Loucy (cell line): ENCODE results near the gene AHRR.

Source experiments
- H2AFZ ChIP-seq: fragments of 200-600 bp; sonication (generic); 2 replicates; pipeline ENCODE4 v1.6.0; 2016; ENCODE audit warnings: antibody characterized with exemption, mild to moderate bottlenecking, low read length, moderate library complexity
- H3F3A ChIP-seq: fragments of 200-600 bp; 2 replicates; pipeline ENCODE4 v1.6.0; 2016; ENCODE audit warnings: antibody characterized with exemption, low read depth, mild to moderate bottlenecking
- H3K27me3 ChIP-seq: fragments of 200-600 bp; sonication (generic); 2 replicates; pipeline ENCODE4 v1.6.1; 2014; ENCODE audit warnings: low read length, mild to moderate bottlenecking; ENCODE audit not compliant: insufficient read depth, poor library complexity, severe bottlenecking
- H3K36me3 ChIP-seq: fragments of 200-600 bp; sonication (generic); 2 replicates; pipeline ENCODE4 v1.6.1; 2016; ENCODE audit warnings: low read length; ENCODE audit not compliant: insufficient read depth
- H3K4me1 ChIP-seq: fragments of 200-600 bp; sonication (generic); 2 replicates; pipeline ENCODE4 v1.5.1; 2014; ENCODE audit warnings: low read length, mild to moderate bottlenecking; ENCODE audit not compliant: insufficient read depth, poor library complexity, severe bottlenecking
- H3K4me2 ChIP-seq: fragments of 200-600 bp; sonication (generic); 2 replicates; pipeline ENCODE4 v1.6.0; 2014; ENCODE audit warnings: antibody characterized with exemption, low read length, low read depth, mild to moderate bottlenecking; ENCODE audit not compliant: poor library complexity, severe bottlenecking
- H3K4me3 ChIP-seq: fragments of 200-600 bp; sonication (generic); 2 replicates; pipeline ENCODE4 v1.5.1; 2014; ENCODE audit warnings: low read length, mild to moderate bottlenecking, mixed read lengths; ENCODE audit not compliant: poor library complexity, severe bottlenecking
- H3K79me2 ChIP-seq: fragments of 200-600 bp; sonication (generic); 2 replicates; pipeline ENCODE4 v1.6.1; 2014; ENCODE audit warnings: low read length; ENCODE audit not compliant: insufficient read depth
- H3K9ac ChIP-seq: fragments of 200-600 bp; sonication (generic); 2 replicates; pipeline ENCODE4 v1.6.0; 2014; ENCODE audit warnings: mild to moderate bottlenecking, low read depth, low read length, moderate library complexity; ENCODE audit not compliant: poor library complexity, severe bottlenecking
- H3K9me2 ChIP-seq: fragments of 200-600 bp; sonication (generic); replicated peaks from 2 replicates; pipeline ENCODE4 v1.6.1; 2016; ENCODE audit warnings: low read depth, low read length, mixed read lengths
- H3K9me3 ChIP-seq: fragments of 200-600 bp; sonication (generic); 2 replicates; pipeline ENCODE4 v1.6.1; 2014; ENCODE audit warnings: mild to moderate bottlenecking, antibody characterized with exemption, low read length, low read depth; ENCODE audit not compliant: insufficient read depth
- H4K20me1 ChIP-seq: fragments of 200-600 bp; sonication (generic); 2 replicates; pipeline ENCODE4 v1.6.0; 2014; ENCODE audit warnings: antibody characterized with exemption, low read length, mild to moderate bottlenecking; ENCODE audit not compliant: insufficient read depth, poor library complexity, severe bottlenecking
- EZH2phosphoT487 ChIP-seq: fragments of 200-600 bp; IDR thresholded peaks from 2 replicates; pipeline ENCODE4 v1.6.1; 2018; ENCODE audit warnings: antibody characterized with exemption, mild to moderate bottlenecking, moderate library complexity, borderline replicate concordance
- TF ChIP-seq, protein P1 (sequence below): fragments of 200-600 bp; sonication (generic); conservative IDR thresholded peaks from 2 replicates; pipeline ENCODE4 v1.5.1; 2014; ENCODE audit warnings: mild to moderate bottlenecking, antibody characterized with exemption, low read length

The AHRR gene

DNA sequence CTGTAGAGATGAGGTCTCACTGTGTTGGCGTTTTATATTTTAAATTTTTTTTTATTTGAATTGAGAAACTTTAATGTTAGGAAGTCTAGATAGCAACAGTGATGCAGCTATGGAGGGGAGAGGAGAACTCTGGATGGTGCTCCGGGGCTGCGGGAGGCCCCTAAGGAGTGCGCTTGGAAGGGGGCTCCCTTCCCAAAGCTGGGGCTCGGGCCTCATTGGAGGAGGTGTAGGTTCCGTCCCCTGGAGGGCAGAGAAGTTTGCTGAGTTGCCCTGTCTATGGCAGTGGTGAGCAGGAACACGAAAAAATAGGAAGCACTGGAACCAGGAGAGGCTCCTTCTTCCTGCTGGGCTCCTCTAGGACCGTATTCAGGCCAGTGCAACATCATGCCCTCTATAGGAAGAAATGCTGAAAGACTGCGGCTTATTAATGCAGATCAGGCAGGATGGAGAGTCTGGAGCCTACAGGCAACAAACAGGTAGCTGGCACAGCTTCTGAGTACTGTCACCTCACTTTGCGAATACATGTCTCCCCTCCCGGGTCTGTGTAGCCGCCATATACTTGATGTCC is 16.1 kb downstream of the AHRR start:
- peaks cover 24% of the 10 kb centered on the region for H3K4me1 ChIP-seq
- H4K20me1 ChIP-seq = no peaks in the 10 kb centered on the region
- no peak overlapping the region for H3K4me2 ChIP-seq
- H3K9me2 ChIP-seq = no peaks in the 10 kb centered on the region
- H3K9ac ChIP-seq = no peak overlapping the region
- H3K4me3 ChIP-seq = no peak overlapping the region
- no peaks in the 10 kb centered on the region for H3F3A ChIP-seq
- H3K79me2 ChIP-seq = no peaks in the 10 kb centered on the region
- no peaks in the 10 kb centered on the region for H3K27me3 ChIP-seq
- TF ChIP-seq EZH2phosphoT487 = no peak
- TF ChIP-seq, protein P1, sequence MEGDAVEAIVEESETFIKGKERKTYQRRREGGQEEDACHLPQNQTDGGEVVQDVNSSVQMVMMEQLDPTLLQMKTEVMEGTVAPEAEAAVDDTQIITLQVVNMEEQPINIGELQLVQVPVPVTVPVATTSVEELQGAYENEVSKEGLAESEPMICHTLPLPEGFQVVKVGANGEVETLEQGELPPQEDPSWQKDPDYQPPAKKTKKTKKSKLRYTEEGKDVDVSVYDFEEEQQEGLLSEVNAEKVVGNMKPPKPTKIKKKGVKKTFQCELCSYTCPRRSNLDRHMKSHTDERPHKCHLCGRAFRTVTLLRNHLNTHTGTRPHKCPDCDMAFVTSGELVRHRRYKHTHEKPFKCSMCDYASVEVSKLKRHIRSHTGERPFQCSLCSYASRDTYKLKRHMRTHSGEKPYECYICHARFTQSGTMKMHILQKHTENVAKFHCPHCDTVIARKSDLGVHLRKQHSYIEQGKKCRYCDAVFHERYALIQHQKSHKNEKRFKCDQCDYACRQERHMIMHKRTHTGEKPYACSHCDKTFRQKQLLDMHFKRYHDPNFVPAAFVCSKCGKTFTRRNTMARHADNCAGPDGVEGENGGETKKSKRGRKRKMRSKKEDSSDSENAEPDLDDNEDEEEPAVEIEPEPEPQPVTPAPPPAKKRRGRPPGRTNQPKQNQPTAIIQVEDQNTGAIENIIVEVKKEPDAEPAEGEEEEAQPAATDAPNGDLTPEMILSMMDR = peak; percentile 32
- no peaks in the 10 kb centered on the region for H3K36me3 ChIP-seq
- H3K9me3 ChIP-seq = no peaks in the 10 kb centered on the region
- H2AFZ ChIP-seq = no peak overlapping the region

DNA sequence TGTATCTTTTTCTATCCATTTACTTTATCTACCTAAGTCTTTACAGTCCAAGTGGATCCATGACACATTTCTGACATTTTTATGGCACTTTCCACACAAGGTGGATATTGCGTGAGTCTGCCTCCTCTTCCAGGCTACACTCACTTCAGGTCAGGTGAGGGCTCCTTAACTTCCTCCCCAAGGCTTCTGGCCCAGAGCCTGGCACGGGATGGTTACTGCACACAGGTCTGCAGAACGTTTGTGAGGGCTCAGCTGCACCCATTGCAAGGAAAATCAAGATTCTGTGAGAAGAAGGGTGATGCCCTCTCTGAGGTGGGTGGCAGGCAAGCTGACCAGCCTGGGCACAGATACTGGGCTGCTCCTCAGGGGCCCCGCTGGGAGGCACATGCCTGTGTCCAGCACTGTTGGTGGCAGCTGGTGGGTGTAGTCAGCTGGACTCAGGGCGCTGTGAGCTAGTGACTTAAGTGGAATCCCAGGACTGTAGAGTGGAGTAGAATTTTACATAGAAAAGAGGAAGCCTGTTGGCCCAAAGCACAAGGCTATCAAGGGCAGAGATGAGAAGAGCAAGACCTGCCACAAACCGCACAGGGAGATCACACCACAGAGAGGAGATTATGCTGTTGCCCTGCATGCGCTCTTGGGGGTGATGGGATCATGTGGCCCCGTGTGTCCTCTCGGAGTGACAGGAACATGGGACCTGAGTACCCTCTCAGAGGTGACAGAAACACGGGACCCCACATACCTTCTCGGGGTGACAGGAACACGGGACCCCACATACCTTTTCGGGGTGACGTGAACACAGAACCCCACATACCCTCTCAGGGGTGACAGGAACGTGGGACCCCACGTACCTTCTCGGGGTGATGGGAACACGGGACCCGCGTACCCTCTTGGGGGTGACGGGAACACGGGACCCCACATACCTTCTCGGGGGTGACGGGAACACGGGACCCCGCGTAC is 21.3 kb downstream of the AHRR start:
- H3K4me3 ChIP-seq = no peak overlapping the region

DNA sequence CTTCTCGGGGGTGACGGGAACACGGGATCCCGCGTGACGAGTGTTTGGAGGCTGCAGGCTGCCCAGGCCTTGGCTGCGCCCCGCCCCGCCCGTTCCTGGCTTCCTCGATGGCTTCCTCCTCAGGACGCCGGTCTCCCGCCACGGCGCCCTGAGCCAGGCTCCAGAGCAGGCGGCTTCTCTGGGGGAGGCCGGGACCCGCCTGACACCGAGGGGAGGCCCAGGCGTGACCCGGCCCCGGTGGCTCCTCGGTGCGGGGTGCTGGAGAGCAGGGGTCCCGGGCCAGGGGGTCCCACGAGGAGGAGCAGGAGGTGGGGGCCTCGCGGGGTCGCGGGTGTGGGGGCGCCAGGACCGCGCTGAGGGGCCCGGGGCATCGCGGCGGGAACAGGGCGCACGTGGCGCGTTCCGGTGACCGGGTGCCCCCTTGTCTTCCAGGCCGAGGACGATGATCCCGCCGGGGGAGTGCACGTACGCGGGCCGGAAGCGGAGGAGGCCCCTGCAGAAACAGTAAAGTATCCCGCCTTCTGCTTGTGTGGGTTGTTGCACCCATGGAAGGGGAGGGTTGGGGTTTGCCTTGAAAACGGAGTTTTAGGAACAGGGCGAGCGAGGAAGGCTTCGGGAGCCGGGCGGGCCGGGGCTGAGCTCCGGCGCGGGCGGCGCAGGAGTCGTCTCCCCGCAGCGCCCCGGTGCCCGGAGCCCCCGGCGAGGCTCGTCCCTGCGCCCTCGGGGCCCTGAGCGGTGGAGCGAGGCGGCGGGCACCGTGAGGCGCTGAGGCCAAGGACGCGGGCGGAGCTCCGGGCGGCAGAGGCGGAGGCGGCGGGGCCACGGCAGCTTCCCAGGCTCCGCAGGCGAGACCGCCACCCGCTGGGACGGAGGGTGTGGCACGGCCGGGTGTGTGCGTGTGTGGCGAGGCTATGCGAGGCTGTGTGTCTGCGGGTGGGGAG is 22.2 kb downstream of the AHRR start:
- TF ChIP-seq EZH2phosphoT487 = no peak
- TF ChIP-seq, protein P1 = no peak
- Histone ChIP-seq H3K4me2 (no peak overlapping the region), H3K9me3 (no peaks in the 10 kb centered on the region), H3K4me1 (peaks cover 18% of the 10 kb centered on the region), H4K20me1 (no peaks in the 10 kb centered on the region), H3K36me3 (no peaks in the 10 kb centered on the region), H3F3A (0 out of 2 replicates have a peak, but pooled peaks cover 2% of the 10 kb centered on the region), H3K4me3 (no peak overlapping the region), H3K9ac (no peak overlapping the region), H3K79me2 (no peaks in the 10 kb centered on the region), H3K9me2 (no peaks in the 10 kb centered on the region), H3K27me3 (no peaks in the 10 kb centered on the region), H2AFZ (no peak overlapping the region)

More for the DNA sequence above, 21.3 kb downstream of the AHRR start:
- Histone ChIP-seq H3K36me3 (no peaks in the 10 kb centered on the region), H3K4me2 (no peak overlapping the region), H3K9ac (no peak overlapping the region), H3K79me2 (no peaks in the 10 kb centered on the region), H3K9me3 (no peaks in the 10 kb centered on the region), H3K9me2 (no peaks in the 10 kb centered on the region), H3K4me1 (peaks cover 18% of the 10 kb centered on the region), H3F3A (0 out of 2 replicates have a peak, but pooled peaks cover 2% of the 10 kb centered on the region), H4K20me1 (no peaks in the 10 kb centered on the region), H3K27me3 (no peaks in the 10 kb centered on the region), H2AFZ (no peak overlapping the region)
- TF ChIP-seq, protein P1 = no peak
- no peak for TF ChIP-seq EZH2phosphoT487
